Stimulated activated CD4-positive, alpha-beta T cell treated with anti-CD3 and anti-CD28 coated beads, Interleukin-1b, Interleukin-23, amount 100 ng/mL, for 4 hours (primary cell): ENCODE measurements around the gene E2F1.
"Not testable (repeated sequence)": the region's sequence is repeated elsewhere in the genome, so short reads cannot be mapped to it uniquely, and the experiment has no call there.

ENCODE experiments used
- DNase-seq, 2 donors: peaks; one replicate each; pipeline ENCODE4 v3.0.0-alpha.2; 2020; ENCODE audit warnings: low read depth in 2 of 2

Gene E2F1

DNA sequence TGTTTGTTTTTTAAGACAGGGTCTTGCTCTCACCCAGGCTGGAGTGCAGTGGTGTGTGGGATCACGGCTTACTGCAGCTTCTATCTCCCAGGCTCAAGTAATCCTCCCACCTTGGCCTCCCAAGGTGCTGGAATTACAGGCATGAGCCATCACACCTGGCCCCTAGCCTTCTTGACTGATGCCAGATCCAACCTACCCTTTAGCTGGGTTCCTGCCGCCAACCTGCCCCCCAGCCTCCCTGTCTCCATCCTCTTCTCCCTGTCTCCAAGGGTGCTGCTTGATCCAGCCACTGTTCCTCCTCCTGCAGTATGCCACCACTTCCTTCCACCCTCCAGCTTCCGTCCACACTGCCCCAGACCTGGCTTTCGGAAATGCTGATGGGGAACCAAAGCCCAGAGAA is 27.3 kb downstream of the E2F1 start:
- no peak for DNase-seq

DNA sequence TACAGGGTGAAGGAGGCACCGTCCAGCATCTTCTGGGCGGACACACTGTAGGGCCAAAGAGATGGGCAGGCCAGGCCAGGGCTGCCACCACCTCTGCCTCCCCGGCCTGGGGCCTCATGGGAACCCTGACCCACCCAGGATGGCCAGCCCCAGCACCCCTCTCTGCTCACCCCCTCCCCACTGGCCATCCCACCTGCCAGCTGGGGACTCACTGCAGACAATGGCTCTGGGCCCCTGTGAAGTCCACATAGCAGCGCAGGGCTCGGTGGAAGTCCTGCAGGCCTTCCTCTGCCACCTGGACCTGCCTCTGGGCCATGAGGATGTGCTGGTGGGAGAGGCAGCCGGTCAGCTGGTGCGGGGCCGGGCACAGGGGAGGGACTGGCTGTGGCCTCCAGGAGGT is 27.7 kb downstream of the E2F1 start:
- DNase-seq, result no peak

DNA sequence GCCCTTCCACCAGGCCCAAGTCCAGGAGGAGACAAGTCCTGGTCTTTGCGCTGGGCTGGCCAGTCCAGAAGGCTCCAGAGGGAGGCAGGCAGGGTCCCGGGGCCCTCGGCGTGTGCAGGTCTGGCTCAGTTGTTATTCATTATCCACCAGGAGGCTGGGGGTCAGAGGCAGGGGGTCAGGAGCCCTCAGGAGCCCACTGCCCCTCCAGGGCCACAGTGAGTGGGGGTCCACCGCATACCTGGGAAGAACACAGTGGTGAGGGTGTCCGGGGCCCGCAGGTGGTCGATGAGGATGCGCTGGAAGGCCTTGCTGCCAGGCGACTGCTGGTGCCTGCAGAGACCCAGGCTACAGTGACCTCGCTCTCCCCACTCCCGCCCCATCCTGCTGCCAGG is 28.5 kb downstream of the E2F1 start:
- DNase-seq, result no peak

DNA sequence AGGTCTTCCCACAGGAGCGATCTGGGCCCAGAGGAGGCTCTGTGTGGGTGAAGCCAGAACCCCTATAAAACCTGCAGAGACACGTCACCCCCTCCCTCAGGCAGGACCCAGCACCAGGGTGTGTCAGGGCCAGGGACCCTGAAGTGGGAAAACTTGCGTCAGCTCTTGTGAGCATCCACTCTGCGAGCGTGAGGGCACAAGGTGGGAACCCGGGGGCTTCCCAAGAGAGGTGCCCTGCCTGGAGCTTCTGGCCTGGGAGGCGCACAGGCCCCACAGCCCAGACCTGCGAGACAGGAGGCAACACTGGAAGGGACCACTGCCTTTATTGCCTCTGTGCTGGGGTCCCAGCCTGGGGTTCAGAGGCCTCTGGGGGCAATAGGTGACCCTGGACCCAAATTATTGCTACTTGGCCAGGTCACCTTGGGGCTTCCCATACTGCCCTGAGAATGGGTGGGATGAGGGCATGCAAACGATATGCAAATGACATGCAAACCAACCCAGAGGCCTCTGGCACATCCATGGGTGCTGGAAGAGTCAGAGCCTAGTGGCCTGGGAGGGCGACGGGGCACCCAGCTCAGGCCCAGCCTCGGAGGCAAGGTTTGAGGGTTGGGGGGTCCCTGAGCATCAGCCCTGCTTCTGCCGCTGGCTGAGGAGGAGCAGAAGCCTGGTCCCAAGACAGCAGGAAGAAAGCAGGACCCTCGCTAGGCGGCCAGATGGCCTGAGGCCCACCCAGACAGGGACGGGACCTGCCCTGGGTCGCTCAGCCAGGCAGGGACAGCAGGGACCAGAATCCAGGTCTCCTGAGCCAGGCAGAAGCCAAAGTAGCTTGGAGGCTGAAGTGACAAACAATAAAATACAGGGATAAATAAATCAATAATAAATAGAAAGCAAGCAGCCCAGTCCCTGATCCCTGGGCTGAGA is 29.1 kb downstream of the E2F1 start:
- no peak for DNase-seq

DNA sequence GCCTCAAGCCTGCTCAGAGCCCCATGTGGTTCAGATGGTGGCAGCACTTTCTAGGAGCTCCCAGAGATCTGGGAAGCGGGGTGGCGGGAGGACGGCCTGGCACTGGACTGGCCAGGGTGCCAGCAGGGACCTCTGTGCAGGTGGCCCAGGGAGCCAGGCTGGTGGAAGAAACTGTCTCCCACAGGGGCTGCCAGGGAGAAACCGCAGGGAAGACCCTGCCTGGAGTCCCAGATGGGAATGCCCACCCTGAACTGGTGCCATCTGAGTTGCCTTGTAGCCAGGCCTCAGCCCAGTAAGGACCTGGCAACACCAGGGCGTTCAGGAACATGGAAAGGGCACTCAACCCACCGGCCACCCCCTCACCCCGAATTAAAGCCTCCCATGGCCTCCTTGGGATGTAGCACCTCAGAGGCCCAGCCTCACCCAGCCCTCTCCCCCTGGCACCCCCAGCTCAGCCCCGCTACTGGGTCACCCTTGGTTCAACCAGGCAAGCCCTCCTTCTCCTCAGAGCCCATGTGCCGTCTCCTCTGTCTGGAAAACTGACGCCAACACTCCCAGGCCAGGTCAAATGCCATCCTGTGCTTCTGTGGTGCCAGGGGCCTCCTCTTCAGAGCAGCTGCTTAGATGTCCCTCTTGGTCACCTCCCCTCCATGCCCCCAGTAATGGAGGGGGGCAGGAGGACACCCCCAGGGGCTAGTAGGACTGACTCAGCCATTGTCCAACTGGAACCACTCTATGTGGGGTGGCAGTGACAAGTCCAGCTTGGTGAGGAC is 30.0 kb downstream of the E2F1 start:
- no peak for DNase-seq

DNA sequence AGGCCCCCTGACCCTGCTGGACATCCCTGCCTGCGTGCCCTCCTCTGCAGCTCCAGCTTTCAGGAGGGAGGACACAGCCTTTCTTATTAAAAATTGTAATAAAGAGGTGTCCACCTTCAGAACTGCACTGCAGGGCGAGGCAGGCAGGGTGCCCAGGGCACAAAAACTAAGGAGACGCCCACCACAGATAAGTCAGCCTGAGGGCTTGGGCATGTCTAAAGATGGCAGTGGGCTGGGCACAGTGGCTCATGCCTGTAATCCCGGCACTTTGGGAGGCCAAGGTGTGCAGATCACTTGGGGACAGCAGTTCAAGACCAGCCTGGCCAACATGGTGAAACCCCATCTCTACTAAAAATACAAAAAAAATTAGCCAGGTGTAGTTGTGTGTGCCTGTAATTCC is 31.0 kb downstream of the E2F1 start:
- no peak for DNase-seq

DNA sequence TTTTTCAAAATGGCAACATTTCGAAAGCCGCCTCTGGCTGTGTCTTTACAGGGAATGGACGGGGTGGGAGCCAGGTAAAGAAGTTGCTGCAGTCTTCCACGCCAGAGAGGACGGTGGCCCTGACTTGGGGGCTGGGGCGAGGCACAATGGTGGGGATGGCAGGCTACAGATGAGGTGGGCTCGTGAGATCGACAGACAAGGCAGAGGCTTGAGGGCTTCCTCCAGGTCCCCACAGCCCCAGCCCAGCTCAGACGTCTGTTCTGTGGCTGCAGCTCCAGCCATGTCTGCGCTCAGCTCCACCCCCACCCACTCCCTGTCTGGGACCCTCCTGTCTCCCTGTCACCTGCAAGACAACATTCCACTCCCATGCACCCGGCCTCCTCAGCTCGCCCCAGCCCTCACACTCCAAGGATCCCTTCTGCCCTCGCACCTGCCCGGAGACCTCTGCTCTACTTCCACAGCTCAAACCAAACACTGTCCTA is 31.5 kb downstream of the E2F1 start:
- DNase-seq, result no peak

DNA sequence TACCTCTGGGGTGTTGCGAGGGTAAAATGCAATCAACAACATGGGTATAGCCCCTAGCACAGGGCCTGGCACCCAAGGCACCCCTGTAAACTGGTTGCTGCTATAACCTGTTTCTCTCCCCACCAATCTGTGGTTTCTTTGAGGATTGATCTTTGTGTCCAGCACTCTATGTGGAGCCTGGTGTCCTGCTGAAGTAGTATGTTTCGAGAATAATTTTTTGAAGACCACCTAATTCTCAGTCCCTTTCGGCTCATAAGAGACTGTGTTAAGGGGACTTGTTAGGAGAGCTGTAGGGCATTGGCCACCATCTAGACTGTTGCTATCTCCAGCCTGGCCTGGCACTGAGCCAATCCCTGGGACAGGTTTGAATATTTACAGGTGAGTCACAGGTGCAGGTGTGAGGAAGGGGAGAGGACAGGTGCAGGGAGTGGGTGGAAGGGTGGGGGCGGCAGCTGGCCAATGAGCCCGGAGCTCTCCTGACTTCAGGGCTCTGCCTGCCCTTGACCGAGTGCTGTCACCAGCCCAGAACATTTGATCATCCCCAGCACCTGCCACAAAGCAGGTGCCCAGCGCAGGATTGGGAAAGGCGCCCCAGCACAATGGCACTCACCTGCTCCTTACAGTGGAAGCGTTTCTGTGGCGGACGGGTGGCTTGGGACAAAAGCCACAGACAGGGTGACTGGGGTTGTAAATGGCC is 32.1 kb downstream of the E2F1 start:
- DNase-seq, result no peak

DNA sequence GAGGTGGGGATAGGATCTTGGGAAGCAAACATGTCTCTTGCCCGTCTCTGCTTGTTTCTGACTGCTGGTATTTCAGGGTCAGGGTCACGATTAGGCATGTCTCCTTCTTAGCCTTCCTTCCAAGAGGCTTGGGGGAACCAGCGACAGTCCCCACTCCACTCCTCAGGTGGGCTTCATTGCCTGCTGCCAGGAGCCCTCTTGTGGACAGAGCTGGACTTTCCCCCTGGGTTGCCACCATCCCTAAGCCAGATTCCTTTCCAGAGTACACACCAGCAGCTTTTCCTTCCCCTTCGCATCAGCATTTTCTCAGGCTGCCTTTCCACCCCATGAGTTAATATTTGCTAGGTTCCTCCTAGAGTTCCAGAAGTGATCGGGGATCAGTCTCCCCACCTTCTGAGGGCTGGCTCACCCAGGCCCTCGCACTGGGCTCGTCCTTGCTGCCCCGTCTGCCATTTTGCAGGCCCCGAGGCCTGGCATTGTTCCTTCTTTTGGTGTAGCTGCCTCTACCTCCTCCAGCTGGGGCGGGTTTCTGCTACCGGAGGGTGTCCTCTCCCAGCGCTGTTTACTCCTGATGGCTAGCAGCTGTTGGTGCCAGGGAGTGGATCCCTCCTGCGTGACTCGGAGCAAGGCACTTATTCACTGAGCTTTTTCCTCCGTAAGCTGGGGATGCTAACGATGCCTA is 32.8 kb downstream of the E2F1 start:
- no peak for DNase-seq

DNA sequence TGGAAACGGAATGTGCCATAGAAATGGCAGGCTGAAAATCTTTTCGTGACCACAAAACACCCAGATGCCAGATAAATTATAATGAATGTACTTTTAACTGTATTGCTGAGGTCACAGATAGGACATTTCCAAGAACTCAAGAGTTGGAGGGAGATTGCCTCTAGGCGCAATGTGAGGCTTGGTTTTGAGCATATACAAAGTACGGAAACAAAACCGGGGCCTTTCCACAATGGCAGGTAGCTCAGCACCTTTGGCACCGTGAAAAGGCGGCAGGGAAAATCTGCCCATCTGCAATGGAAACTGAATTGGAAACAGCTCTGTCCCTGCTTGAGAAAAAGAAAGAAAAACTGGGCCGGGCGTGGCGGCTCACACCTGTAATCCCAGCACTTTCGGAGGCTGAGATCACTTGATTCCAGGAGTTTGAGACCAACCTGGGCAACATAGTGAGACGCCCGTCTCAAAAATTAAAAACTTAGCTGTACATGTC is 34.6 kb downstream of the E2F1 start:
- DNase-seq, result no peak

DNA sequence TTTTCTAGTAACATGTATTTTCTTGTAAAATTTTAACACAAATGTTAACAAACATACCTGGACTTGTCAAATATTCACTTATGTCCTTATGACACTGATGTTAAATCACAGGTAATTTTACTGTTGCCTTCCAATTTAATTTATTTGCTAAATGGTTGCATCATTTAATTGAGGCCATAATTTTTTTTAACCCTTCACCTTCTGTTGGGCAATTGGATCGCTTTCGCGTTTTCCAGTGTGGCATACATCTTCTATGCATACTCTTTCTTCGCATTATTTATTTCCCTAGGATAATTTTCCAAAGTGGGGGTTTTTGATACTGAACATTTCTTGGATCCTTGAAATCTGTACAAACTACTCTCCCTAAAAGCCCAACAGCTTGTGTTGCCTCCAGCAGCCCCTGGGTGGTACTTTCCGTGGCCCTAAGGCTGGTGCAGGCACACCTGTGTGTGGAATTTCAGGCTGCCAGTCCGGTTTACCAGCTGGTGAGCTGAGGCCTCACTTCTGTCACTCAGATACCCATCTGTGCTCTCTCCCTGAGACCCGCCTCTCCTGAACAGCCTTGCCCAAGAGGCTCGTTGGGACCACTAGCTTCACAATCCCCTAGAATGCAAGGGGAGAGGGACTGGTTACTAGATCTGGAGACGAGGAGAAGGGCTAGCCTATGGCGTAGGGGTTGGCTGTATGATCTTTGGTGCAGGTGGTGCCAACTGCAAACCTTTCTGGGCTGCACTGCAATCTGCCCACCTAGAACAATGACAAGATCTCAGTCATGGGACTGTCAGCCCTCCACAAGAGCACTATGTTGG is 35.2 kb downstream of the E2F1 start:
- DNase-seq, result no peak

DNA sequence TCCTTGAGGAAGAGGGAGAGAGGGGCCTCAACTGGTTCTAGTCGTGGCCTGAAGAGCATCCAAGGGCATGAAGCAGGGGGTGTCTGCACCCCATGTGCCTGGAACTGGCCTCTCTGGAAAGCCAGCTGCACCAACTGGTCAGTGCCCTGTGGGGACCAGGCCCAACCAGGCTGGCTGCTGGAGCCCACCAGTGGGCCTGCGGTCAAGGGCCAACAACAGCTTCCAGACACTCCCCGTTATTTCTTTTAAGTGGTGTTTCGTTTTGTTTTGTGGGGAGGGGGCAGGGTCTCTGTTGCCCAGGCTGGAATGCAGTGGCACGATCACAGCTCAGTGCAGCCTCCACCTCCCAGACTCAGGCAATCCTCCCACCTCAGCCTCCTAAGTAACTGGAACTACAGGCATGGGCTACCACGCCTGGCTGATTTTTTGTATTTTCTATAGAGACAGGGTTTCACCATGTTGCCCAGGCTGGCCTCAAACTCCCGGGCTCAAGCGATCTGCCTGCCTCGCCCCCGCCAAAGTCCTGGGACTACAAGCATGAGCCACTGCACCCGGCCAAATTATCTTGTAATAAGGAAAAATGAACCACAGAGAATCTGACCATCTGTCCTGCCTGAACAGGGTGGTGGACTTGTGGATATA is 36.0 kb downstream of the E2F1 start:
- DNase-seq, result no peak

DNA sequence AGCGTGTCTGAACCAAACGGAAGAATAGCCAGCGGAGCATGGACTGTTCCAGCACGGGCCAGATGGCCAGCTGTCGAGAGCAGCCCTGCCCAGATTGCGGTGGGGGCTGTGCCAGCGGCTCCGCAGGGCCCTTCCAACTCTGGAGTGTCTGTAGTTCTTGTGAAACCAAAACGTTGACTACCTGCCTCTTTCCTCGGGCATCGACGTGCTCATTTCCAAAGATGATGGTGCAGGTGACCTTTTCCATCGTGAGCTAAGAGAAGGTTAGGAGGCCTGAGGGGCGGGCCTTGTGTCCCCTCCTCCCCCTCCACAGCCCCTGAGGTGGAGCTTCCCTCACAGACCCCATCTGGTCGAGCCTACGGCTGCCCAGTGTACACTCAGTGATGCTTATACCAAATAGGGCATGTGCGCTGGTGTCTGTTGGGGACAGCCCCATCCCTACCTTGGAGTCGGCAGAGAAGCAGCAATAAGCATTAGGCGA is 36.9 kb downstream of the E2F1 start:
- no peak for DNase-seq

DNA sequence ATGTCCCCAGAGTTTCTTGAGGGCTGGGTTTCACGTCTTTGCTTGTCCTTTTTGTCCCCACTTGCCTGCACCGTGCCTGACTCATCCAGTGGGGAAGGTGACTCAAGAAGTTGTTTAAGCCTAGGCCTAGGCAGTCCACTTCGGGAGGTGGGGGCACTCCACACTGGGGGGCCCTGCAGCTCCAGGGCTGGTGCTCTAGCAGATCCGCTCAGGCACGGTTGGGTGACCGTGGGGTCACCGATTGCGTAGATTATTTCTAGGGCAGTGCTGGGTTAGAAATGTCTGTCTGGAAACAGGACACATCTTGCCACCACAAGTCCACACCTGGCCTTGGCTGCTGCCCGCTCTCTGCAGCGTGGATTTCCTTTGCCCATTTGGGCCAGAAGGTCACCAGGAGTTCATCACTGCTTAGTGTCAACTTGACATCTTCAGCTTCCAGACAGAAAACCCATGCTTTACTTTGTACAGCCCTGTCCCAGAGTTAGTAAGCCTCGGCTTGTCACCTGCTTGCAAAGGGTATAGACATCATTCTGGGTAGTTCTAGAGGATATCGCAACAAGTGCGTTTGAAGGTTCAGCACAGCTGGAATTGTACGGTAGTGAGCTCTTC is 37.7 kb downstream of the E2F1 start:
- no peak for DNase-seq

DNA sequence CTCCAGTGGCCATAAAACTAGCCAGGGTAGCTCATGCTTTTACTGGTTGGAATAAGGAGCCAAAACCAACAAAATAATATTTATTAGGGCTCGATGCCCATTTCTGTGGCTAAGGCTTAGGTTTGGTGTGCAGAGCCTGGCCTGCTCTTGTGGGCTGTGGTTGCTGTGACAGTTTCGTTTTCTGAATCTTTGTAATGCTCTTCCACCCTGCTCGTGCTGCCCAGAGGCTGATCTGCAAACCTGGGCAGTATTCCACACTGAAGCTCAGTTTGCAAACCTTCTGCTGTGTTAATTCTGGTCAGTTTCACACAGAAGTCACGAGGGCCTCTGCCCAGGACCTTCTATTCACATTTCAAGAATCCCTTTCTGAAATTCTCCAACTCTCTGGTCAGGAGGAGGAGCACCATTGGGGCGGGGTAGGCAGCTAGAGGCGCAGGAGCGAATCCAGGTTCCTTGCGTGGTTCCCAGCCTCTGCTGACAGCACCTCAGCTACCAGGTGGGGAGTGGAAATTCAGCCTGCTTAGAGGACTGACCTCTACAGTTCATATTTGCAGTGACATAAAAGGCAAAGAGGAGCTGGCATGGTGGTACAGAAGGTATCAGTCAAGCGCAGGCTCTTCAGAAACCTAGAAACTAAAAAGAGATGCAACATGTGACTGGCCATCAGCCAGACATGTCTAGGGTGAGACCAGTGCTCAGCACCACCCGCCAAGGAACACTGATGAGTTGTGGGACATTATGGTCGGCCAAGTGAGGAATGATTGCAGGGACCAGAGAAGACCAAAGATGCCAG is 38.4 kb downstream of the E2F1 start:
- no peak for DNase-seq

DNA sequence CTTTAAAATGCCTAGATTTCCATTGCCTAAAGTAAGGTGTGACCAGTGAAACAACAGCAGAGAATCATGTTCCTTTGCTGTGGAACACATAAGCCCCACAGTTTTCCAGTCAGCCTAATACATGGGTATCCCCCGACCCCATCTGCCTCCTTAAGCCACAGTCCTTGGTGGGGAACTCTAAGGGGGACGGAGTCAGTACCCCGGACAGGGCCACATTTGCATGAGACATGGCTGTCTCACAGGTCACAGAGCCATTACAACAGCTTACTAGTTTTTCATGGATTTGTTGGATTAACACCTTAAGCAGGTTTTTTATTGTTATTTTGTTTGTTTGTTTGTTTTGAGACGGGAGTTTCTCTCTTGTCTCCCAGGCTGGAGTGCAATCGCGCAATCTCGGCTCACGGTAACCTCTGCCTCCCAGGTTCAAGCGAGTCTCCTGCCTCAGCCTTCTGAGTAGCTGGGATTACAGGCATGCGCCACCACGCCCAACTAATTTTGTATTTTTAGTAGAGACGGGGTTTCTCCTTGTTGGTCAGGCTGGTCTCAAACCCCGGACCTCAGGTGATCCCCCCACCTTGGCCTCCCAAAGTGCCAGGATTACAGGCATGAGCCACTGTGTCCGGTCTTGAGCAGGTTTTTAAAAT is 39.1 kb downstream of the E2F1 start:
- DNase-seq, result not testable (repeated sequence)

DNA sequence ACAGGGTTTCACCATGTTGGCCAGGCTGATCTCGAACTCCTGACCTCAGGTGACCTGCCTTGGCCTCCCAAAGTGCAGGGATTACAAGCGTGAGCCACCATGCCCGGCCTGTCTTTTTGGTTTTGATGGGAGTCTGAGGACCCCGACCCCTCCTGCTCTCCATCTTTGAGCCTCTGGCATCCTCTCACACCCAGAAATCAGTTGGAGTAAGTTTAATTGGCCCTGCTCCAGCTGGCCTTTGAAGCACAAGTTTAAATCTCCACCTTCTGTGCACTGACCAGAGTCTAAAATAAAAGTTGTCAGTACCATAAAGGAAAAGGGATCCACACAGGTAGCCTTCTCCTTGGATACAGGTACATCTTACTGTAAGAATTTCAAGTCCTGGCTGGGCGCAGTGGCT is 40.0 kb downstream of the E2F1 start:
- no peak for DNase-seq

DNA sequence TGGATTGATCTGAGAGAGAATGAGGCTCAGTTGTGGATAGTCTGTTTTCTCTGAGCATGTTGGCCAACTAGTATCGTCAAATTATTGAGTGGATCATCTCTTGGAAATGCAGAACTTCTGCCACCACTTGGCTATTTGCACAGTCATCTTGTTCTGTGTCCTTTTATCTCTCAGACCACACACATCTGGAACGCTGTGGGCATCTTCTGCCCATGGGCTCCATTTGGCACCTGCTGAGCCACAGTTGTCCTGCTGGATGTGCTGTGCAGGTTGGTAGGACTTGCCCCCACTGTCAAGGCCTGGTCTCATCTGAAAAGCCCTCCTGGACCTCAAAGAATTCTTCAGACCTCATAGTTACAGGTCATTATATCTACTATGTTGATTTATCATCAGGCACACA is 40.8 kb downstream of the E2F1 start:
- no peak for DNase-seq

DNA sequence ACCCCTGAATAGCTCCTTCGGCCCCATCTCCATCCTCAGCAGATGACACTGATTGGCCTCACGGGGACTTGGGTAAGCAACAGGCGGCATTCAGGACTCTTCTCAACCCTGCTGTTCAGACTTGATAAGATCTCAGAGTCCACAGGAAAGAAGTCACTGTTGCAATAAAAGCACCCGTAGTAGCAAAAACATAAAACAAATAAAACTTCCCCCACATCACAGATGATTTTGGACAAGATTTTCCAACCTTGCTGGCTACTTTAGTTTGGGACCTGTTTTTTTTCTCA is 41.2 kb downstream of the E2F1 start:
- no peak for DNase-seq
